GM23338 (cell line): ENCODE data around the gene YPEL5. TPM values are rescaled to one million over a fixed set of nuclear protein-coding genes. Genes with fewer than 3 reads are reported as not detected.
"Not testable (repeated sequence)": the region's sequence is repeated elsewhere in the genome, so short reads cannot be mapped to it uniquely, and the experiment has no call there.

ENCODE experiments used
- ATAC-seq: fragments of 200-7000 bp; cut with Tn5 transposase; 3 replicates; pipeline ENCODE4 v1.9.1; 2020
- DNase-seq: peaks from one replicate; pipeline ENCODE4 v3.0.0-alpha.2; 2015; ENCODE audit warnings: low spot score
- H2AFZ ChIP-seq: fragments of 200-600 bp; sonication (generic); 2 replicates; pipeline ENCODE4 v1.8.0; 2016; ENCODE audit warnings: antibody characterized with exemption, mild to moderate bottlenecking, moderate library complexity
- H3F3A ChIP-seq: fragments of 200-600 bp; sonication (generic); replicated peaks from 2 replicates; pipeline ENCODE4 v1.8.0; 2017; ENCODE audit warnings: antibody characterized with exemption, mixed run types, low read depth
- H3K27ac ChIP-seq: fragments of 200-600 bp; sonication (generic); 2 replicates; pipeline ENCODE4 v1.6.1; 2016; ENCODE audit warnings: low read depth
- H3K27me3 ChIP-seq: fragments of 200-600 bp; sonication (generic); 2 replicates; pipeline ENCODE4 v1.8.0; 2016; ENCODE audit warnings: mild to moderate bottlenecking, mixed run types, moderate library complexity; ENCODE audit not compliant: insufficient read depth
- H3K36me3 ChIP-seq: fragments of 200-600 bp; sonication (generic); 2 replicates; pipeline ENCODE4 v1.8.0; 2016; ENCODE audit warnings: mild to moderate bottlenecking; ENCODE audit not compliant: insufficient read depth
- H3K4me1 ChIP-seq: fragments of 200-600 bp; sonication (generic); 2 replicates; pipeline ENCODE4 v1.8.0; 2016; ENCODE audit warnings: mild to moderate bottlenecking, moderate library complexity; ENCODE audit not compliant: insufficient read depth
- H3K4me2 ChIP-seq: fragments of 200-600 bp; sonication (generic); 2 replicates; pipeline ENCODE4 v1.7.1; 2017; ENCODE audit warnings: mixed run types
- H3K4me3 ChIP-seq: fragments of 200-600 bp; sonication (generic); 2 replicates; pipeline ENCODE4 v1.6.1; 2016; ENCODE audit warnings: mixed run types
- H3K79me2 ChIP-seq: fragments of 200-600 bp; sonication (generic); replicated peaks from 2 replicates; pipeline ENCODE4 v1.8.0; 2017; ENCODE audit warnings: mild to moderate bottlenecking; ENCODE audit not compliant: insufficient read depth
- H3K9me2 ChIP-seq: fragments of 200-600 bp; sonication (generic); 2 replicates; pipeline ENCODE4 v1.8.0; 2017; ENCODE audit not compliant: insufficient read depth
- H4K20me1 ChIP-seq: fragments of 200-600 bp; sonication (generic); replicated peaks from 2 replicates; pipeline ENCODE4 v1.8.0; 2017; ENCODE audit warnings: mild to moderate bottlenecking; ENCODE audit not compliant: insufficient read depth
- H3K27ac Mint-ChIP-seq: 2 replicates; pipeline ENCODE4 v1.8.0; 2020; ENCODE audit warnings: inconsistent platforms, mild to moderate bottlenecking, moderate library complexity, mixed read lengths
- H3K27me3 Mint-ChIP-seq: 3 replicates; pipeline ENCODE4 v1.8.0; 2022; ENCODE audit warnings: low read depth, mild to moderate bottlenecking, moderate library complexity, mixed read lengths, inconsistent platforms; ENCODE audit not compliant: insufficient read depth, poor library complexity
- H3K36me3 Mint-ChIP-seq: 3 replicates; pipeline ENCODE4 v1.8.0; 2021; ENCODE audit warnings: low read depth, mild to moderate bottlenecking, inconsistent platforms, moderate library complexity, mixed read lengths
- H3K4me1 Mint-ChIP-seq: 3 replicates; pipeline ENCODE4 v1.8.0; 2020; ENCODE audit warnings: mild to moderate bottlenecking, inconsistent platforms, mixed read lengths
- H3K4me3 Mint-ChIP-seq: 3 replicates; pipeline ENCODE4 v1.8.0; 2021; ENCODE audit warnings: moderate library complexity, mild to moderate bottlenecking, inconsistent platforms, mixed read lengths
- H3K9me3 Mint-ChIP-seq: 3 replicates; pipeline ENCODE4 v1.8.0; 2020; ENCODE audit warnings: moderate library complexity, mild to moderate bottlenecking, inconsistent platforms, mixed read lengths
- EZH2 ChIP-seq: fragments of 200-600 bp; sonication (generic); IDR thresholded peaks from one replicate; pipeline ENCODE4 v1.8.0; 2017; ENCODE audit warnings: antibody characterized with exemption, mild to moderate bottlenecking, low read depth; ENCODE audit not compliant: unreplicated experiment
- JUNB ChIP-seq: IDR thresholded peaks from one replicate; pipeline ENCODE4 v1.6.1; 2016; ENCODE audit warnings: antibody characterized with exemption; ENCODE audit not compliant: unreplicated experiment
- POLR2AphosphoS5 ChIP-seq: IDR thresholded peaks from 2 replicates; pipeline ENCODE4 v1.6.1; 2016; ENCODE audit warnings: antibody characterized with exemption, low read depth
- STAT1 ChIP-seq: IDR thresholded peaks from one replicate; pipeline ENCODE4 v1.6.1; 2016; ENCODE audit warnings: antibody characterized with exemption; ENCODE audit not compliant: unreplicated experiment
- ZNF114 ChIP-seq: fragments of 250-450 bp; sonication (Bioruptor Pico); IDR thresholded peaks from 2 replicates; pipeline ENCODE4 v1.5.0; 2020; ENCODE audit warnings: mild to moderate bottlenecking, moderate library complexity
- ZNF331 ChIP-seq: fragments of 250-450 bp; sonication (Bioruptor Pico); IDR thresholded peaks from 2 replicates; pipeline ENCODE4 v1.5.0; 2020; ENCODE audit warnings: low read depth, mild to moderate bottlenecking, moderate library complexity
- polyA plus RNA-seq: library from polyadenylated mRNA; unstranded; fragments of >200 nt; fragmentation: Nextera tagmentation; extraction: Ambion mirVana; gene quantifications from 2 replicates; pipeline ENCODE4 v1.2.1, GENCODE V29; 2016
- total RNA-seq: library from RNA; depleted of rRNA; stranded (reverse); fragments of >200 nt; shearing (Covaris generic); gene quantifications from 2 replicates; pipeline ENCODE4 v1.2.3, GENCODE V29; 2014
- TF ChIP-seq, protein P1 (sequence below): fragments of 250-450 bp; sonication (Bioruptor Pico); IDR thresholded peaks from 2 replicates; pipeline ENCODE4 v1.5.0; 2020; ENCODE audit warnings: mild to moderate bottlenecking, moderate library complexity
- TF ChIP-seq, protein P2 (sequence below), 2 experiments: fragments of 200-600 bp in 1 of 2; sonication (generic) in 1 of 2; conservative IDR thresholded peaks; 2 replicates each; pipeline versions ENCODE4 v1.5.1 to v1.6.1; 2016 to 2017; ENCODE audit warnings: antibody characterized with exemption in 2 of 2, low read depth in 2 of 2, mild to moderate bottlenecking in 2 of 2, moderate library complexity in 1 of 2

YPEL5 gene
- total and polyA plus RNA-seq, 2 experiments from 2014 or later: 24.9 to 31.1 TPM

DNA sequence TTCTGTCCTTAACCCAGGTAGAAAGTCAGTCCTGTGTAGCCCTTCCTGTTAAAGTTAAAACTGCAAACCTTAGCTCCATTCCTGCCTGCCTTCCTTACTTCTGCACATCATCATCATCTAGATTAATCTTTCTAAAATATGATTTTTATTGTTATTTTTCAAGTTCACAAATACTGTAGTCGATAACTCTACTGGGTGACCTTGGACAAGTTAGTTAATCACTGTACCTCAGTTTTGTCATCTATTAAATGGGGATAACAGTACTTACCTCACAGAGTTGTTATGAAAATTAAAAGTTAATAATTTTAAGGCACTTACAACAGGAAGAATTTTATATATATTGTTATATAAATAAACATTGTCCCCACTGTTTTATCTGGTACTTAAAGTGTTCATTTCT lies 2.5 kb upstream of the YPEL5 start (continued):
- TF ChIP-seq, protein P1, sequence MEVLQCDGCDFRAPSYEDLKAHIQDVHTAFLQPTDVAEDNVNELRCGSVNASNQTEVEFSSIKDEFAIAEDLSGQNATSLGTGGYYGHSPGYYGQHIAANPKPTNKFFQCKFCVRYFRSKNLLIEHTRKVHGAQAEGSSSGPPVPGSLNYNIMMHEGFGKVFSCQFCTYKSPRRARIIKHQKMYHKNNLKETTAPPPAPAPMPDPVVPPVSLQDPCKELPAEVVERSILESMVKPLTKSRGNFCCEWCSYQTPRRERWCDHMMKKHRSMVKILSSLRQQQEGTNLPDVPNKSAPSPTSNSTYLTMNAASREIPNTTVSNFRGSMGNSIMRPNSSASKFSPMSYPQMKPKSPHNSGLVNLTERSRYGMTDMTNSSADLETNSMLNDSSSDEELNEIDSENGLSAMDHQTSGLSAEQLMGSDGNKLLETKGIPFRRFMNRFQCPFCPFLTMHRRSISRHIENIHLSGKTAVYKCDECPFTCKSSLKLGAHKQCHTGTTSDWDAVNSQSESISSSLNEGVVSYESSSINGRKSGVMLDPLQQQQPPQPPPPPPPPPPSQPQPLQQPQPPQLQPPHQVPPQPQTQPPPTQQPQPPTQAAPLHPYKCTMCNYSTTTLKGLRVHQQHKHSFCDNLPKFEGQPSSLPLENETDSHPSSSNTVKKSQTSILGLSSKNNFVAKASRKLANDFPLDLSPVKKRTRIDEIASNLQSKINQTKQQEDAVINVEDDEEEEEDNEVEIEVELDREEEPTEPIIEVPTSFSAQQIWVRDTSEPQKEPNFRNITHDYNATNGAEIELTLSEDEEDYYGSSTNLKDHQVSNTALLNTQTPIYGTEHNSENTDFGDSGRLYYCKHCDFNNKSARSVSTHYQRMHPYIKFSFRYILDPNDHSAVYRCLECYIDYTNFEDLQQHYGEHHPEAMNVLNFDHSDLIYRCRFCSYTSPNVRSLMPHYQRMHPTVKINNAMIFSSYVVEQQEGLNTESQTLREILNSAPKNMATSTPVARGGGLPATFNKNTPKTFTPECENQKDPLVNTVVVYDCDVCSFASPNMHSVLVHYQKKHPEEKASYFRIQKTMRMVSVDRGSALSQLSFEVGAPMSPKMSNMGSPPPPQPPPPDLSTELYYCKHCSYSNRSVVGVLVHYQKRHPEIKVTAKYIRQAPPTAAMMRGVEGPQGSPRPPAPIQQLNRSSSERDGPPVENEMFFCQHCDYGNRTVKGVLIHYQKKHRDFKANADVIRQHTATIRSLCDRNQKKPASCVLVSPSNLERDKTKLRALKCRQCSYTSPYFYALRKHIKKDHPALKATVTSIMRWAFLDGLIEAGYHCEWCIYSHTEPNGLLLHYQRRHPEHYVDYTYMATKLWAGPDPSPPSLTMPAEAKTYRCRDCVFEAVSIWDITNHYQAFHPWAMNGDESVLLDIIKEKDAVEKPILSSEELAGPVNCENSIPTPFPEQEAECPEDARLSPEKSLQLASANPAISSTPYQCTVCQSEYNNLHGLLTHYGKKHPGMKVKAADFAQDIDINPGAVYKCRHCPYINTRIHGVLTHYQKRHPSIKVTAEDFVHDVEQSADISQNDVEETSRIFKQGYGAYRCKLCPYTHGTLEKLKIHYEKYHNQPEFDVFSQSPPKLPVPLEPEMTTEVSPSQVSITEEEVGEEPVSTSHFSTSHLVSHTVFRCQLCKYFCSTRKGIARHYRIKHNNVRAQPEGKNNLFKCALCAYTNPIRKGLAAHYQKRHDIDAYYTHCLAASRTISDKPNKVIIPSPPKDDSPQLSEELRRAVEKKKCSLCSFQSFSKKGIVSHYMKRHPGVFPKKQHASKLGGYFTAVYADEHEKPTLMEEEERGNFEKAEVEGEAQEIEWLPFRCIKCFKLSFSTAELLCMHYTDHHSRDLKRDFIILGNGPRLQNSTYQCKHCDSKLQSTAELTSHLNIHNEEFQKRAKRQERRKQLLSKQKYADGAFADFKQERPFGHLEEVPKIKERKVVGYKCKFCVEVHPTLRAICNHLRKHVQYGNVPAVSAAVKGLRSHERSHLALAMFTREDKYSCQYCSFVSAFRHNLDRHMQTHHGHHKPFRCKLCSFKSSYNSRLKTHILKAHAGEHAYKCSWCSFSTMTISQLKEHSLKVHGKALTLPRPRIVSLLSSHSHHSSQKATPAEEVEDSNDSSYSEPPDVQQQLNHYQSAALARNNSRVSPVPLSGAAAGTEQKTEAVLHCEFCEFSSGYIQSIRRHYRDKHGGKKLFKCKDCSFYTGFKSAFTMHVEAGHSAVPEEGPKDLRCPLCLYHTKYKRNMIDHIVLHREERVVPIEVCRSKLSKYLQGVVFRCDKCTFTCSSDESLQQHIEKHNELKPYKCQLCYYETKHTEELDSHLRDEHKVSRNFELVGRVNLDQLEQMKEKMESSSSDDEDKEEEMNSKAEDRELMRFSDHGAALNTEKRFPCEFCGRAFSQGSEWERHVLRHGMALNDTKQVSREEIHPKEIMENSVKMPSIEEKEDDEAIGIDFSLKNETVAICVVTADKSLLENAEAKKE: no peak
- no peak for TF ChIP-seq JUNB
- no peak for TF ChIP-seq STAT1
- no peak for TF ChIP-seq EZH2

DNA sequence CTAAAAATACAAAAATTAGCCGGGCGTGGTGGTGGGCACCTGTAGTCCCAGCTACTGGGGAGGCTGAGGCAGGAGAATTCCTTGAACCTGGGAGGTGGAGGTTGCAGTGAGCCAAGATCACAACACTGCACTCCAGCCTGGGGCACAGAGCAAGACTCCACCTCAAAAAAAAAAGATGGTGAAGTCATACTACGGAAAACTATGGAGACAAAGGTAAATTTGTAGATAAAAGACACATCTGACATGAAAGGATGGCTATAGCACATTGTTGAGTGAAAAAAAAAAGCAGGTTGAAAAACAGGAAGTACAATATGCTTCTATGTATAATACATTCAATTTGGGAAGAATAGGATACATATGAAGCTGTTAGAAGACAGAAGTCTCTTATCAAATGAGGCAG lies 1.9 kb upstream of the YPEL5 start:
- not testable (repeated sequence) for H3K27ac ChIP-seq, H3K79me2 ChIP-seq, H3K36me3 Mint-ChIP-seq, DNase-seq, H3K4me3 ChIP-seq, H4K20me1 ChIP-seq, H3F3A ChIP-seq, H3K4me3 Mint-ChIP-seq, H3K9me3 Mint-ChIP-seq, H3K9me2 ChIP-seq, H3K36me3 ChIP-seq, H3K27ac Mint-ChIP-seq, H2AFZ ChIP-seq, H3K4me2 ChIP-seq, ATAC-seq, H3K27me3 Mint-ChIP-seq, H3K27me3 ChIP-seq
- peaks cover 14% of the 10 kb centered on the region for H3K4me1 ChIP-seq
- peaks cover 20% of the 10 kb centered on the region for H3K4me1 Mint-ChIP-seq

DNA sequence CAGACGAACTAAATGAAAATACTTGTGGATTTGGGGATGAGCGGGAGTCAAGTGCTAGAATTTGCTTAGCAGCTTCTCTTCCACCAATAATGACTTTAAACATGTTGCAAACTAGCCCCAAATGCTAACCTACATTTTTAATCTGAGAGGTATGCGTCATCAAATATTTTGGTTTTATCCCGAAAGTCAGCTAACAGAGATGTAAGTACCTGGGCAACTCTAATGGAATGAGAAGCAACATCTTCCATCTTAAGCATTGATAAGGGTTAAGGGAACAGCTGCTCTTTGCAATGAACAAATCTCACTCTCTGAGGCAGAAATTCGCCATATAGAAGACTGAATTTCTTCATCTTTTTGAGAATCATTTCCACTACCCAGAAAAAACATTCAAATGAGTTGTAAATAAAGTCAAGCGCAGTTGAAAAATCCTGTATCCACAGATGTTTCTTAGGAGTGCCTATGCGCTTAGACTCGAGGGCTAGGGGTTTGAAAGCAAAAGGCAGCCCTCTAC lies 926 bp upstream of the YPEL5 start:
- Mint-ChIP-seq H3K27ac (peak overlapping the region; percentile 69), H3K27me3 (peaks cover 5% of the 10 kb centered on the region), H3K4me1 (peaks cover 29% of the 10 kb centered on the region), H3K9me3 (no peaks in the 10 kb centered on the region), H3K4me3 (peak overlapping the region; percentile 72), H3K36me3 (no peaks in the 10 kb centered on the region)
- peaks cover 24% of the 10 kb centered on the region for H3K4me1 ChIP-seq
- DNase-seq (no peak), ATAC-seq (no peak)
- peak overlapping the region; percentile 69 for H3K4me2 ChIP-seq
- peaks cover 9% of the 10 kb centered on the region; the same call in 1 of the 2 replicates for H3K27me3 ChIP-seq
- peak overlapping the region; percentile 47 for H3K4me3 ChIP-seq
- no peaks in the 10 kb centered on the region for H3K9me2 ChIP-seq
- no peaks in the 10 kb centered on the region for H3K79me2 ChIP-seq
- H3F3A ChIP-seq: no peaks in the 10 kb centered on the region
- H3K36me3 ChIP-seq: no peaks in the 10 kb centered on the region
- no peaks in the 10 kb centered on the region for H4K20me1 ChIP-seq
- H2AFZ ChIP-seq: no peak overlapping the region
- no peak overlapping the region for H3K27ac ChIP-seq
- no peak for TF ChIP-seq ZNF331 (CRISPR knock-in tag)
- TF ChIP-seq POLR2AphosphoS5: no peak
- TF ChIP-seq, protein P2, sequence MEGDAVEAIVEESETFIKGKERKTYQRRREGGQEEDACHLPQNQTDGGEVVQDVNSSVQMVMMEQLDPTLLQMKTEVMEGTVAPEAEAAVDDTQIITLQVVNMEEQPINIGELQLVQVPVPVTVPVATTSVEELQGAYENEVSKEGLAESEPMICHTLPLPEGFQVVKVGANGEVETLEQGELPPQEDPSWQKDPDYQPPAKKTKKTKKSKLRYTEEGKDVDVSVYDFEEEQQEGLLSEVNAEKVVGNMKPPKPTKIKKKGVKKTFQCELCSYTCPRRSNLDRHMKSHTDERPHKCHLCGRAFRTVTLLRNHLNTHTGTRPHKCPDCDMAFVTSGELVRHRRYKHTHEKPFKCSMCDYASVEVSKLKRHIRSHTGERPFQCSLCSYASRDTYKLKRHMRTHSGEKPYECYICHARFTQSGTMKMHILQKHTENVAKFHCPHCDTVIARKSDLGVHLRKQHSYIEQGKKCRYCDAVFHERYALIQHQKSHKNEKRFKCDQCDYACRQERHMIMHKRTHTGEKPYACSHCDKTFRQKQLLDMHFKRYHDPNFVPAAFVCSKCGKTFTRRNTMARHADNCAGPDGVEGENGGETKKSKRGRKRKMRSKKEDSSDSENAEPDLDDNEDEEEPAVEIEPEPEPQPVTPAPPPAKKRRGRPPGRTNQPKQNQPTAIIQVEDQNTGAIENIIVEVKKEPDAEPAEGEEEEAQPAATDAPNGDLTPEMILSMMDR (conservative IDR thresholded peaks at IDR 0.05; ENCODE audit: low read depth in 2 of 2): no peak
- TF ChIP-seq STAT1: no peak
- TF ChIP-seq ZNF114: no peak
